HepG2 (cell line): Measurements from ENCODE around the gene GLRX5. TPM values are rescaled to one million over a fixed set of nuclear protein-coding genes. Genes with fewer than 3 reads are reported as not detected.

Source experiments
- ADNP ChIP-seq: sonication (generic); formaldehyde crosslinking; IDR thresholded peaks from 2 replicates; pipeline ENCODE4 v1.4.0; 2020; ENCODE audit warnings: missing genetic modification reagents
- BCL3 ChIP-seq: sonication (generic); formaldehyde crosslinking; IDR thresholded peaks from 2 replicates; pipeline ENCODE4 v1.5.1; 2020; ENCODE audit warnings: mild to moderate bottlenecking, missing genetic modification reagents, moderate library complexity
- DRAP1 ChIP-seq: IDR thresholded peaks from 2 replicates; pipeline ENCODE4 v1.6.1; 2016; ENCODE audit warnings: missing genetic modification reagents, missing compliant biosample characterization
- ELF1 ChIP-seq: sonication (generic); formaldehyde crosslinking; IDR thresholded peaks from 2 replicates; pipeline ENCODE4 v1.4.0; 2020; ENCODE audit warnings: missing genetic modification reagents
- FOXK1 ChIP-seq: sonication (generic); formaldehyde crosslinking; IDR thresholded peaks from 2 replicates; pipeline ENCODE4 v1.4.0; 2020; ENCODE audit warnings: low read depth, missing genetic modification reagents, borderline replicate concordance
- LCORL ChIP-seq, 2 experiments: fragments of 450-650 bp in 1 of 2; sonication (generic) in 1 of 2; formaldehyde crosslinking in 1 of 2; IDR thresholded peaks; 2 replicates each; pipeline versions ENCODE4 v1.5.0 to v1.6.1; 2017 to 2020; ENCODE audit warnings: antibody characterized with exemption in 1 of 2, missing genetic modification reagents in 1 of 2
- POLR2G ChIP-seq: fragments of 200-400 bp; formaldehyde crosslinking; IDR thresholded peaks from 2 replicates; pipeline ENCODE4 v1.6.1; 2018; ENCODE audit warnings: mild to moderate bottlenecking, low read depth, low read length, moderate library complexity
- SP4 ChIP-seq: sonication (generic); formaldehyde crosslinking; IDR thresholded peaks from 2 replicates; pipeline ENCODE4 v1.8.1; 2023; ENCODE audit warnings: mild to moderate bottlenecking, missing genetic modification reagents
- TBP ChIP-seq: sonication (generic); formaldehyde crosslinking; IDR thresholded peaks from 2 replicates; pipeline ENCODE4 v1.5.0; 2020; ENCODE audit warnings: missing genetic modification reagents
- TEF ChIP-seq: sonication (generic); formaldehyde crosslinking; IDR thresholded peaks from 2 replicates; pipeline ENCODE4 v1.5.0; 2020; ENCODE audit warnings: missing genetic modification reagents
- THYN1 ChIP-seq: sonication (generic); formaldehyde crosslinking; IDR thresholded peaks from 2 replicates; pipeline ENCODE4 v1.8.1; 2023; ENCODE audit warnings: low read depth, mild to moderate bottlenecking, moderate library complexity, missing genetic modification reagents, borderline replicate concordance
- ZBTB46 ChIP-seq: sonication (generic); formaldehyde crosslinking; IDR thresholded peaks from 2 replicates; pipeline ENCODE4 v1.4.0; 2020; ENCODE audit warnings: mild to moderate bottlenecking, missing genetic modification reagents, borderline replicate concordance
- ZNF180 ChIP-seq: sonication (generic); formaldehyde crosslinking; IDR thresholded peaks from 2 replicates; pipeline ENCODE4 v1.4.0; 2020; ENCODE audit warnings: low read depth, missing genetic modification reagents, borderline replicate concordance
- ZNF687 ChIP-seq: sonication (generic); formaldehyde crosslinking; IDR thresholded peaks from 2 replicates; pipeline ENCODE4 v1.5.1; 2020; ENCODE audit warnings: mild to moderate bottlenecking, missing genetic modification reagents, moderate library complexity
- ZNF768 ChIP-seq: sonication (generic); formaldehyde crosslinking; IDR thresholded peaks from 2 replicates; pipeline ENCODE4 v1.4.0; 2020; ENCODE audit warnings: missing genetic modification reagents
- ZNF800 ChIP-seq: sonication (generic); formaldehyde crosslinking; IDR thresholded peaks from 2 replicates; pipeline ENCODE4 v1.4.0; 2020; ENCODE audit warnings: missing genetic modification reagents
- polyA plus RNA-seq, 8 experiments: library from polyadenylated mRNA; depleted of rRNA in 3 of 8; stranded (reverse) in 7 of 8; unstranded in 1 of 8; fragments of >200 nt; fragmentation: Illumina TruSeq in 4 of 8; extraction: Trizol in 4 of 8; gene quantifications; 2 replicates each; pipeline versions ENCODE4 v1.2.1 to v1.2.3, GENCODE V29; 2011 to 2016; ENCODE audit warnings: low read depth in 4 of 8, missing spikeins in 1 of 8, mixed read lengths in 1 of 8; ENCODE audit not compliant: insufficient read depth in 1 of 8
- total RNA-seq, 5 experiments: library from RNA; depleted of rRNA; stranded (reverse); fragments of >200 nt; fragmentation: Illumina TruSeq; extraction: Trizol; gene quantifications; 2 replicates each; pipeline ENCODE4 v1.2.3, GENCODE V29; 2016; ENCODE audit warnings: low read depth in 1 of 5

Gene GLRX5
- total and polyA plus RNA-seq, 2 of the 13 experiments (the other 11 are each of a cell fraction or from before 2014, with no cell fraction given): 122 to 146 TPM

GRCh38 chr14:95488376-95489213 lies 46.3 kb upstream of the GLRX5 start (continued):
- no peak for TF ChIP-seq ZBTB46 (CRISPR knock-in tag)
- TF ChIP-seq ELF1 (CRISPR knock-in tag): no peak
- no peak for TF ChIP-seq ZNF180 (CRISPR knock-in tag)
- TF ChIP-seq DRAP1 (CRISPR knock-in tag): no peak
- TF ChIP-seq SP4: no peak
- no peak for TF ChIP-seq FOXK1 (CRISPR knock-in tag)
- no peak for TF ChIP-seq TEF (CRISPR knock-in tag)
- TF ChIP-seq THYN1 (CRISPR knock-in tag): no peak
- no peak for TF ChIP-seq ZNF768 (CRISPR knock-in tag)
- TF ChIP-seq BCL3 (CRISPR knock-in tag): no peak
- TF ChIP-seq LCORL (IDR thresholded peaks at IDR 0.05): no peak
- TF ChIP-seq LCORL (CRISPR knock-in tag; IDR thresholded peaks at IDR 0.05): 0 out of 2 replicates have a peak, but pooled peaks have one; percentile 50
- TF ChIP-seq ZNF800 (CRISPR knock-in tag): no peak
- no peak for TF ChIP-seq POLR2G
- no peak for TF ChIP-seq ADNP (CRISPR knock-in tag)
- no peak for TF ChIP-seq TBP (CRISPR knock-in tag)
- peak; percentile 64 for TF ChIP-seq ZNF687 (CRISPR knock-in tag)
